Measurements from ENCODE around the gene DCK.
"Not testable (repeated sequence)": the region's sequence is repeated elsewhere in the genome, so short reads cannot be mapped to it uniquely, and the experiment has no call there.

Gene DCK

DNA sequence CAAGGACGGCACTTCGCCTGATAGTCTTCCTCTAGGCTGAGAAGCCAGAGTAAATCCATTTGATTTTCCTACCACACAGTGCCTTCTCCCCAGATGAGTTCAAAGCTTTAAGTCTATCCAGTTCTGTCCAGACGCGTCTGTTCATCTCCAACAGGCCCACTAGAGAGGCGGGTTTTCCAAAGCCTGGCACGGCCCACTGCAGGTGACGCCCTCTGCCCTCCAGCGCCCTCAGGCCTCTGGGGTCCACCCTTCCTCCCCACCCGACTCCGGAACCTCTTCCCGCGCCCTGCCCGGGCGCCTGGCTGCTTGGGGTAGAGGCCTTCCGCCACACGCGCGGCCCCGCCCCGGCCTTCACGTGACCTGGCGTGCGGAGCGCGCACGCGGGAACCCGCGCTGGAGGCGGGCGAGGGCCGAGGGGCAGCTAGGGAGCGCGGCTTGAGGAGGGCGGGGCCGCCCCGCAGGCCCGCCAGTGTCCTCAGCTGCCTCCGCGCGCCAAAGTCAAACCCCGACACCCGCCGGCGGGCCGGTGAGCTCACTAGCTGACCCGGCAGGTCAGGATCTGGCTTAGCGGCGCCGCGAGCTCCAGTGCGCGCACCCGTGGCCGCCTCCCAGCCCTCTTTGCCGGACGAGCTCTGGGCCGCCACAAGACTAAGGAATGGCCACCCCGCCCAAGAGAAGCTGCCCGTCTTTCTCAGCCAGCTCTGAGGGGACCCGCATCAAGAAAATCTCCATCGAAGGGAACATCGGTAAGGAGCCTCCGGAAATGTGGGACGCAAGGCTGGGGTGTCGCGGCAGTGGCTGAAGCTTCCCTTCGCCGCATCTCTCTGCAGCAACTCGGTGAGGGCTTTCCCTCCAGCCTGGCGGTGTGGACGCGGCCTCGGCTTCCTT, at the start of gene DCK:
TSS of gene DCK (plus strand) at position 469 of the 888 bp plus-strand sequence. CDS start at position 656, 187 bp downstream.
- peak; percentile 70 to 83 for DNase-seq (ENCODE audit: low read depth in 2 of 2)

DNA sequence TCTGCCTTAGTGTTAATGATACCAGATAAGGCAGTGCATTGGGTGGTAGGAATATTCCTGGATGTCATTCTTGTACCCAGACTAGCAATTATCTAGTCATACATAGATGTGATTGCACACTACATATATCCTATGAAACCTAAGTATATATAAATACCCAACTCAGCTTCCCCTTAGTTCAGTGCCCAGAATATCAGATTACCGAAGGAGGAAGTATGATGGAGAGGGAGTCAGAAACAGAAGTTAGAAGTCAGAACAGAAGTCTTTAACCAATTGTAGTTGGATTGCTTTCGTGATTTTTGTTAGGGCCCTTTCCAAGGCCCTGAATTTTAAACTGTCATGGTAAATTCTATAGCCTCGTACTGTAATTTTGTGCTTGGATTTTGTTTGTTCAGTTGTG, 48.4 kb upstream of the DCK start:
- no peak for DNase-seq (ENCODE audit: low read depth in 2 of 2)

DNA sequence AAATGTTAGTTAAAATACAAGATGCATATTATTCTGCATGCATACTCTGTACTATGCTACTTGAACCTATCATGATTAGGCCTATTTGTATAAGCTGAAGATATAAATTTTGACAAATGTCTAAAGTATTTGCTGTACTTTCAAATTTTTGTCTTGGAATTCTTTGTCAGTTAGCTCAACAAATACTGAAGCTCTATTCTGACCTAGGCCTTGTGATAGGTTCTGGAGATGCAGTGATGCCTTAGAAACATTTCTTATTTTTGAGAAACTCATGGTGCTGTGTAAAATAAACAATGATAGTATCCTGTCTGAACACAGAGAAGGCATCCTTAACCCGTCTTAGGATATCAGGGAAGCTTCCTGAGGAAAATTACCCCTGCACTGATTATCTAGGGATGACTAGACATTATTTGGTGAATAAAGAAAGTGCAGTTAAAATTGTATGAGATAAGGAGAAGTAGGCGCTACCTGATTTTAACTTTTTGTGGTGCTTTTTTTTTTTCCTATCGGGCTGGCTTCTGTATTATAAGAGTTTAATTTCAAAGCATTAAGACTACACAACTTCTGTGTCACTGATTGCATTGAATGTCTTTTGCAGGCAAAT, 47.9 kb upstream of the DCK start:
- DNase-seq (ENCODE audit: low read depth in 2 of 2): no peak

DNA sequence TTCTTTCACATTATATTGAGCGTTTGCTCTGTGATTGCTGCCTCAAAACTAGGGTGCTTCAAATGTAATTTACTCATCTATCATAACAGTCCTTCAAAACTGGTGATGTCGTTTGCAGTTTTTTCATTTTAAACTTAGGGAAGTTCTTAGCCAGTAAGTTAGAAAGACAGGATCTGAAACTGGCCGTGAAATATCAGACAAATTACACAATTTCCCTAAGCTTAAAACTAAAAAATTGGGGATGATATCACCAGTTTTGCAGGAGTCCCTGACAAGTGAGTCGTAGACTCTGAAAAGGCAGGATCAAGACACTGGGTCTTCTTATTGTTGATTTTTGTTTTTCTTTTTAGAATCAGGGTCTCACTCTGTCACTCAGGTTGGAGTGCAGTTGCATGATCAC, 46.5 kb upstream of the DCK start:
- DNase-seq (ENCODE audit: low read depth in 2 of 2): no peak

DNA sequence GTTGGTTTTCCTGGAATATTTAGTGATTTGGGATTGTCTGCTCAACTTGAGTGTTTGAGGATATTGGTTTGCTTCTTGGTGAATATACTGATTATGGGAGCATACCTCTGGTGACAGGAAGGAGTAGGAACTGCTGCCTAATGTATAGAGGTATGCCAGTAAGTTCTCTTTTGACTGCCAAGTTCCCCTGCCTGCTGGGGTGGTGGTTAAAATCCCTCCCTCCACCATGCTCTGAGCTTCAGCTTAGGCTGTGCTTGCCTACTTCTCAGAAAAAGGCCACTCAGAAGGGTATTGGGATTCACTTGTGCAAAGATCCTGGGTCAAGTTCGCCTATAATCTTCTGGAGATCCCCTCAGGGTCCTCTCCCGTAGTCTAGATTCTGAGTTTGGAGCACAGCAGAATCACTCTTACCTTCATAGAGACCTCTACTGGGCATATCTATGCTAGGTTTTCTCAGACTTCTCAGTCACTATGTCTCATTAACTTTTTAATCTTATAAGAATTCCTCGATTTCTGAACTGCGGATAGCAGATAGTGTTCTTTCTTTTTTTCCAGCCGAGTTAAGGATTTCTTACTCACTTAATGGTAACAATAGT, 44.7 kb upstream of the DCK start:
- no peak for DNase-seq (ENCODE audit: low read depth in 2 of 2)

DNA sequence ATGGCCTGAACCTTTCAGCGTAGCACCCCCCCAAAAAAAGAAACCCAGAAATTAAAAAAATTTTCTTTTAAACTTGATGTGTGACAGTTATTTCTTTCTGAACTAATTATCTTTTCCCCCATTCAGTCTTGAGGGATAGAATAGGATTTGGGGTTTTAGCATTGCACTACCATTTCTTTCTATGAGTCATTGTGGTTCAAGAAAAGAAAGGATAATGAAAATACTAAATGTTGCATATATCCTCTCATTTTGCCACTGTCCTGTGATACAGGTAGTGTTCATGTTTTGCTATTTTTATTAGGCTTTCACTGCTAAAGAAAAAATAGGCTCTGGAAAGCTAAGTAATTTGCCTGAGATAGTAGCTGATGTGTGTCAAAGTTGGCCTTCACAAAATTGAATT, 39.4 kb upstream of the DCK start:
- no peak for DNase-seq (ENCODE audit: low read depth in 2 of 2)

DNA sequence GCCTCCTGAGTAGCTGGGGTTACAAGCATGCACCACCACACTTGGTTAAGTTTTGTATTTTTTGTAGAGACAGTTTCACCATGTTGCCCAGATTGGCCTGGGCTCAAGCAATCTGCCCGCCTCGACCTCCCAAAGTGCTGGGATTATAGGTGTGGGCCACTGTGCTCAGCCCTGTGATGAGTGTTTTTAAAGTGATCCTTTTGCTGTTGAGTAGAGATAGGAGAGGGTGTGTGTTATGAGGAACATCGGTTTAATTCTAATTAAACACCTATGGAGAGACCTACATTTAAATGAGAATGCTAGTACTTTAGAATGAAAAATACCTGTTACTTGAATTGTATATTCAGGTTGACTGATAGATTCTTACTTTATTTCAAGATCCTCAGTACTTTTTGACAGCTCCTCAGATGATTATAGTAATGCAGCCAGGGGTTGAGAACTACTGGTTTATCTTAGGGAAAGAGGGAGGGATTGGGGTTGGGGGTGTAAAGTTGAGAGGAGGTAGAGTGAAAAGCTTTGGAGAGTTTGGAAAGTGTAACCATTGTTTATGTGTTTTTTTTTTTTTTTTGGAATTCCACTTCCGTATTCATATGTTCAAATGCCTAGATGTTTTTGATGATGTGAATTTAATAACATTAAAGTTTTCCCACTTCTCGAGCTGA, 36.8 kb upstream of the DCK start:
- no peak for DNase-seq (ENCODE audit: low read depth in 2 of 2)

DNA sequence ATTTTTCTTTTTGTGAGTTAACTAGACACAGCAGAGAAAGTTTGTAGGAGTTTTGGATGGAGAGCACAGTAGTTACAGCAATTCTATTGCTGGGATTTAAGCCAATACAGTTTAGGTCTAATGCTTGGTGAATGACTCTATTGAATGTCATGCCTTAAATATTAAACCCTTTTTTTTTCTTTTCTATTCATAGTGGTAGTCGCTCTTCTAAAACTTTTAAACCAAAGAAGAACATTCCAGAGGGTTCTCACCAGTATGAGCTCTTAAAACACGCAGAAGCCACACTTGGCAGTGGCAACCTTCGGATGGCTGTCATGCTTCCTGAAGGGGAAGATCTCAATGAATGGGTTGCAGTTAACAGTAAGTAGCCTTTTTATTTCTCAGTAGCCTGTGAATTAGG, 34.8 kb upstream of the DCK start:
- no peak for DNase-seq (ENCODE audit: low read depth in 2 of 2)

DNA sequence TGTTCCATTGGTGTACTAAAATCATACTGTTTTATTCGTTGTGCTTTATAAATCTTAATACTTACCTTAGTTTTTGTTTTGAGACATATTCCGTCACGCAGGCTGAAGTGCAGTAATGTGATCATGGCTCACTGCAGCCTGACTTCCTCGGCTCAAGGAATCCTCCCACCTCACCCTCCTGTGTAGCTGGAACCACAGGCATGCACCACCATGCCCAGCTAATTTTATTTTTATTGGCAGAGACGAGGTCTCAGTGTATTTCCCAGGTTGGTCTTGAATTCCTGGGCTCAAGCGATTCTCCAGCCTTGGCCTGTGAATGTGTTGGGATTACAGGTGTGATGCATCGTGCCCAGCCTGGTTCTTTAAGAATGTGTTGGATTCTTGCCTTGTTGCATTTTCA, 24.4 kb upstream of the DCK start:
- DNase-seq (ENCODE audit: low read depth in 2 of 2): no peak

DNA sequence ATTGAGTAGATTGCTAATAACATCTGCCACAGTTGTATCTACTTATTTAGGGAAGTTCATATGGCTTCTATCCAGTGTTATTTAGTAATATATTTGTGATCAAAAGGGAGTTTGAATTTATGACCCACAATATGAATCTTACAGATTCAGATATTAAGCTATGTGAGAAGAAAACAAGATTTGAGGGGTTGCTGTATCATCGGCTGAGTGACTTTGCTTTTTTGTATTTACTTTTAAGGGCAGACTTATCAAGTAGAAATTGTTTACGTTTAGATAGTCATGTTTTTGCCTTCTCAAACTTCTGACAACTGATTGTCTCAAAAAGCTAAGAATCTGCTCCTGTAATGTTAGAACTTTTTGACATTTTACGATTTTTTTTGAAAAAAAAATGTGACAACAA, 17.2 kb upstream of the DCK start:
- DNase-seq (ENCODE audit: low read depth in 2 of 2): no peak

DNA sequence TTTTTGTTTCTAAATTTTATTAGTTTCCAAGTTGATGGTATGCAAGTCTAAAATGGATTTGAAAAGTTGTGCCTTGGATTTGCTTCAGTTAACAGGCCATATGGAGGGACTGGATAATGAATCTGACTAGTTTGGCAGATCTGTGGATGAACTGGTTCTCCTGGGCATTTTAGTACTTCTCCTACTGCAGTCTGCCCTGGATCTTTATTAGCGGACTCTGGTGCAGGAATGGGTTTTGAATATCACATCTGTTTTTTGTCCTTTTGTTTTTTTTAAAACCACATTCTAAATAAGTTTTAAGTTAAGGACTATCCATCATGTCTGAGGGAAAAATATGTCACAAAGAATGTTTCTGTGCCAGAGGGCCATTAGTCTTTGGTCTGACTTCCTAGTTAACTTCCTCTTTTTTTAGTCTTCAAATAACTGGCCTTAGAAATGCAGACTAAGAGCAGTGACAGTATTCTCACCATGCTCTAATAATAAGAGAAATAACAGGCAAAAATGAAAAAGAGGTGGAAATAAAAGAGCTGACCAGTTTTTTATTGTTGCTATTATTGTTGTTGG, 13.9 kb upstream of the DCK start:
- no peak for DNase-seq (ENCODE audit: low read depth in 2 of 2)

DNA sequence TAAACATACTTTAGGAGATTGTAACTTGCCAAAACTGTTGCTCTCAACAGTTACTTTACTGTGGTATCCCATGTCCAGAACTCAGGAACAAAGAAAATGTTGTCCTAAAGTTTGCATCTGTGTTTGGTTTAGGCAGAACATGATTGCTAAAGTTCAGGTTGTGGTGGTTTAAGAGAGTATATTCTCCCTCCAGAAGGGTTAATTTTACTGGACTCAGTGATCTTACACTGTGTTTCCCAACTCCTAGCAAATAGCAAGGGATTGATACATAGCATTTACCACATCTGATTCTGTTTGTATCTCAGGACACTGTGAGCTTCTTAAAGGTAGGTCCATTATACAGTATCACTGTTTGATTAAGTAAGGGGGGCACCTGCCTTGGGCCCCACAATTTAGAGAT, 13.3 kb upstream of the DCK start:
- DNase-seq (ENCODE audit: low read depth in 2 of 2): no peak

DNA sequence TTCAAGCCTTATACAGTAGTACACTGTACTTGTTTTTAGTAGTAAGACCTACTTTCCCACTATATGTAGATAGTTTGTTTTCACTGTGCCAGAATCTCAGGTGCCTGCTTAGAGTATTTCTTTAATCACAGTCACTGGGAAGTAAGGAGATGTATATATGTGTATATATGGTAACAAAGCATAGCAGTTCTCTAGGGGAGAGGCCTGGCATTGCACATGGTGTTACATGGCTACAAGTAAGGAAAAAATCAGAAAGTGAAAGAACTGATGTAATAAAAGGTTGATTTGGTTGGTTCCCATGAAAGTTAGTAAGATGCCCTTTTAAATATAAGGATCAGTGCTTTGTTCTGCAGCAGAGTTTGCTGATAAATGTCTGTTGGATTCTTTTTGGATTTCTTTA, 9.3 kb upstream of the DCK start:
- DNase-seq (ENCODE audit: low read depth in 2 of 2): no peak

DNA sequence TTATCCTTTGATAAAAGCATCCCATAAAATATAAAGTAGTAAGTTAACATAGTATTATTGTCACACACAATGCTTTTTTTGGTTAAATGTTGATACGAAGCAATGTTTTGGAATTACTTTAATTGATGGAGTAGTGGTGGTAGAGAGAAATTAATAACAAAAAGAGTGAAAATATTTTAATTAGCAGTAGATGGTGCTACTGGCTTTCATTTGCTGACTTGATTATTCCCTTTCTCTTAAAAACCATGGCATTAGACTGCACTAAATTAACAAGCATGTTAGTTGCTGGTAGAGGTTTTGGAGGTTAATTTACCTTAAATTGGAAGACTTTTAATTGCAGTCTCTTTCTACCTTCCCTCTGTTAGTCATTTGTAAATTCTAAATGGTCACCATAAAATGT, 8.9 kb upstream of the DCK start:
- DNase-seq (ENCODE audit: low read depth in 2 of 2): no peak

DNA sequence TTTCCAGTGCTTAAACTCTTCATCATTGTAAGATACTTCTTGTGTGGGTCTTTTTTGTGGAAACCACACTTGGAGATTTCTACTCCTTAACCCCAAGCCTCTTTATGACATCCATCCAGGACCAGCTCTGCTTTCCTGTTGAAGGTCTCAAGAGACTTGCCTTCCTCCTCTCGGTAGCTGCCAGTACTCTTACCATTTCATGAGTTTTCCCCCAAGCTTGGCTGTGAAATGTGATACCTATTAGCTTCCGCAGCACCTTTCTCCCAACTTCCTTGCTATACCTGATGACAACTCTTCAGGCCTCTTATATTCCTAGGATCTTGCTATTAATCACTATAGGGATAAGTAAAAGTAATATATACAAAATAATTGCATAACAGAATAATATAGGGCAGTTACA, 1.9 kb upstream of the DCK start:
- no peak for DNase-seq (ENCODE audit: low read depth in 2 of 2)

DNA sequence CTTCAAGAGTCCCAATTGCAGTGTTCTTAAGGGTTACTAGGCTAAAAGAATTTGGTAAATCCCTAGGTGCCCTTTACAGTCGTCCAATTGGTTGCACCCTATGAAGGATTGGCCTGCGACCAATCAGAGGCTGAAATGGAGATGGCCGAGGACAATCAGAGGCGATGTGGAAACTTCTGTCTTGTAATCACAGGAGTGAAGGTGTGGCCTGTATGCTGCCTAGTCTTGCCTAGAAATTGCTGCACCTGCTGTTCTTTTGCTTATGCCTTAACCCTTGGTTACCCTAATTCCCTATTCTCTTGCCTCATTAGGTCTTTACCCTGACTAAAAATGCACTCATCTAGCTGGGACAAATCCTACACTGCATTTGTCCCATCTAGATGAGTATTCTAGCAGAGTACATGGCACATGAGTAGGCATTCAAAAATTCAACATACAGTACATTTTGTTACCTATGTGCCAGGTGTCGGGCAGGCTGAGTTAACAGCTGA, 1.0 kb upstream of the DCK start:
- DNase-seq (ENCODE audit: low read depth in 2 of 2): no peak

DNA sequence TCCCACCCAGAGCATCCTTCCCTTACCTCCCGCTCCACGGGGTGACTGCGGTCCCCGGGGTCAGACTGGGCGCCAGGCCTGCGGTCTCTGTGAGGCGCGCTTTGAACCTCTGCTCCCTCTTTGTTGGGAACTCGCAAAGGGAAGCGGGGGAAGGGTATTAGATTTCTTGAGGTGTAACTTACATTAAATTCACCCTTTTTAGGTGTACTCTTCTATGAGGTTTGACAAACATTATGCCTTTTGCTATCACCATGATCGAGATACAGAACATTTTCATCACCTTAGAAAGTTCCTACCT, 569 bp downstream of the DCK start:
- no peak for DNase-seq (ENCODE audit: low read depth in 2 of 2)

DNA sequence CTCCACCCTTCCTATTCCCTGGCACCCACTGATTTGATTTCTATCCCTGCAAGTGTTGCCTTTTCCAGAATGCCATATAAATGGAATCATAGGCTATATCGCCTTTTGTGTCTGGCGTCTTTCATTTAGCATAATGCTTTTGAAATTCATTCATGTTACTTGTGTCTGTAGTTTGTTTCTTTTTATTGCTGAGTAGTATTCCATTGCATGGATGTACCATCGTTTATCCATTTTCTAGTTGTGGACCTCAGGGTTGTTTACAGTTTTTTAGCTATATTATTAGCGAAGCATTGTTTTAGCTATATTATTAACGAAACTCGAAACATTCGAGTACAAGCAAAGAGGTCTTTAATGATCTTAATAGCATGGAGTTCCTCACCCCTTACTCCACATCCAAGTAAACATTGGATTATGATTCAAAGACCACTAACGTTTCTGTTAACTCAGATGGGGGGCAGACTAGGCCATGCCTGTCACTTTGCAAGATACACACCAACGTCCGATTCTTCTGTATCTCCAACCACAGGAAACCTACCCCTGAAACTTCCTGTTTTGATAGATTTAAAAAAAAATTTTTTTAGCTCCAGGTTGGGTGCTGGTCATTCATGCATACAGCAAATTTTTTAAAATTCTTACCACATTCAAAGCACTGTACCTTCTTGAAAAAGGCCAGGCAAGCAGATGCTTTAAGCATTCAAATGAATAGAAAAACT, 1.1 kb downstream of the DCK start:
- DNase-seq (ENCODE audit: low read depth in 2 of 2): no peak

DNA sequence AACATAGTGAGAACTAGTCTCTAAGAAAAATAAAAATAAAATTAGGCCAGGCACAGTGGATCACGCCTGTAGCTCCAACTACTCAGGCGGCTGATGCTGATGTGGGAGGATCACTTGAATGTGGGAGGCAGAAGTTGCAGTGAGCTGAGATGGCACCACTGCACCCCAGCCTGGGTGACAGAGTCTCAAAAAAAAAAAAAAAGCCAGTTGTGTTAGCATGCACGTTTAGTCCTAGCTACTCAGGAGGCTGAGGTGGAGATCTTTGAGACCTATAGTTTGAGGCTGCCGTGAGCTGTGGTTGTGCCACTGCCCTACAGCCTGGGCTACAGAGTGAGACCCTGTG, 2.5 kb downstream of the DCK start:
- peak in 1 of 2 donors; percentile 25 for DNase-seq (ENCODE audit: low read depth in 2 of 2)

DNA sequence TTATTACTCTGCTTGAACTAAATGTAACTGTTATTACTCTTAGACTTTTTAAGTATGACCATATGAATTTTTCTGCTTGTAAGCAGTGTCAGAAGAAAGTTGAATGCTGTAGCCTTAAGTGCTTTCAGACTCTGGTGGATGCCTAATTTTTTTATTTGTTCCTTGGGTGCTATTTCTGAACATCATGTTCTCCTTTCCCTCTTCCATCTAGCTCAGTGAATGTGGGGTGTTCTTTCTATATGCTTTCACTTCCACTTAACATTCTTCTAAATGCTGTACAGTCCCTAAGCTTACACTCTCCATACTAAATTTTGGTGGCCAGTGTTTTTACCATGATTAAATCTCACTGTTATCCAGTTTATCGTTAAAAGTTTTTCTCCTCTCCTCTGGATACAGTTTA, 3.6 kb downstream of the DCK start:
- DNase-seq (ENCODE audit: low read depth in 2 of 2): no peak

DNA sequence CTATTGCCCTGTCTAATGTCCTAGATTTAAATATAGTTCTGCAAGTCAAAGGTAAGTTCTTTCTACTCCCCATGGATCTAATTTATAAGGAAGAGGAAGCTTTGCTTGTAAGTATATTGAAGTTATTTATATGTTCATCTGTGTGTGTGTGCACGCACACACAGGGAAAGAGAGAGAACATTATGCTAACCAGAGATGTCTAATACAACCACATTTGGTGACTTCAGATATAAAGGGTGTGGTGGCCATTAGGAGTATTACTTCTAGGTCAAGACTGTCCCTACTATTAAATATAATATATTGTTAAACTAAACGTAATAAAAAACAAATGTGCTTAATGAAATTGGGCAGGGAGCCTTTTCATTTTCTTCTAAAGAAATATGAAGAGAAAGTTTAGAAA, 4.1 kb downstream of the DCK start:
- no peak for DNase-seq (ENCODE audit: low read depth in 2 of 2)

DNA sequence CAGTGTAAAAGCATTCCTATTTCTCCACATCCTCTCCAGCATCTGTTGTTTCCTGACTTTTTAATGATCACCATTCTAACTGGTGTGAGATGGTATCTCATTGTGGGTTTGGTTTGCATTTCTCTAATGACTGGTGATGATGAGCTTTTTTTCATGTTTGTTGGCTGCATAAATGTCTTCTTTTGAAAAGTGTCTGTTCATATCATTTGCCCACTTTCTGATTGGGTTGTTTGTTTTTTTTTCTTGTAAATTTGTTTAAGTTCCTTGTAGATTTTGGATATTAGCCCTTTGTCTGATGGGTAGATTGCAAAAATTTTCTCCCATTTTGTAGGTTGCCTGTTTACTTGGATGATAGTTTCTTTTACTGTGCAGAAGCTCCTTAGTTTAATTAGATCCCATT, 6.2 kb downstream of the DCK start:
- not testable (repeated sequence) for DNase-seq (ENCODE audit: low read depth in 2 of 2)

Measured in stimulated activated CD4-positive, alpha-beta T cell treated with anti-CD3 and anti-CD28 coated beads, Interleukin-1b, Interleukin-23, amount 100 ng/mL, for 4 hours (primary cell).